Activated T-helper 1 cell treated with Interleukin-2 at 50 U/mL for 16 hours (primary cell): ENCODE measurements around the gene PIR.

Experiments
- DNase-seq: peaks from one replicate; pipeline ENCODE4 v3.0.0-alpha.2; 2020; ENCODE audit warnings: low read depth

The PIR gene

GRCh38 chrX:15493118-15493962 lies at the start of gene PIR:
TSS of gene PIR (minus strand) at chrX:15493333. CDS start at chrX:15491257, 2,076 bp downstream.
- peak; percentile 21 for DNase-seq

GRCh38 chrX:15530318-15530717 lies 37.2 kb upstream of the PIR start:
- DNase-seq: no peak

GRCh38 chrX:15529165-15529564 lies 36.0 kb upstream of the PIR start:
- DNase-seq: no peak

- no peak for DNase-seq
Measured at GRCh38 chrX:15525664-15526416, 32.7 kb upstream of the PIR start.

GRCh38 chrX:15524417-15524816 lies 31.3 kb upstream of the PIR start:
- no peak for DNase-seq

- no peak for DNase-seq
Measured at GRCh38 chrX:15523088-15523487, 30.0 kb upstream of the PIR start.

- no peak for DNase-seq
Measured at GRCh38 chrX:15522464-15522863, 29.3 kb upstream of the PIR start.

GRCh38 chrX:15515931-15516330 lies 22.8 kb upstream of the PIR start:
- DNase-seq: no peak

GRCh38 chrX:15514279-15514678 lies 21.1 kb upstream of the PIR start:
- DNase-seq: no peak

GRCh38 chrX:15512401-15512965 lies 19.4 kb upstream of the PIR start:
- DNase-seq: no peak

- DNase-seq: no peak
Measured at GRCh38 chrX:15511563-15511962, 18.4 kb upstream of the PIR start.

- no peak for DNase-seq
Measured at GRCh38 chrX:15509845-15510244, 16.7 kb upstream of the PIR start.

GRCh38 chrX:15507005-15507404 lies 13.9 kb upstream of the PIR start:
- no peak for DNase-seq

- DNase-seq: no peak
Measured at GRCh38 chrX:15505101-15505500, 12.0 kb upstream of the PIR start.

GRCh38 chrX:15504661-15505060 lies 11.5 kb upstream of the PIR start:
- no peak for DNase-seq

- no peak for DNase-seq
Measured at GRCh38 chrX:15501506-15501905, 8.4 kb upstream of the PIR start.

GRCh38 chrX:15500497-15500966 lies 7.4 kb upstream of the PIR start, which contains the start of gene BMX:
TSS of gene BMX (plus strand) at chrX:15500807. CDS start at chrX:15508354, 7,547 bp downstream.
- no peak for DNase-seq

GRCh38 chrX:15499976-15500375 lies 6.8 kb upstream of the PIR start:
- DNase-seq: no peak

- DNase-seq: no peak
Measured at GRCh38 chrX:15498741-15499140, 5.6 kb upstream of the PIR start.

GRCh38 chrX:15497865-15498264 lies 4.7 kb upstream of the PIR start:
- DNase-seq: peak; percentile 6

GRCh38 chrX:15496824-15497223 lies 3.7 kb upstream of the PIR start:
- DNase-seq: no peak

- no peak for DNase-seq
Measured at GRCh38 chrX:15495801-15496200, 2.7 kb upstream of the PIR start.

GRCh38 chrX:15492469-15492868 lies 664 bp downstream of the PIR start:
- DNase-seq: no peak
